ENCODE results near the gene HSPA12B.

GRCh38 chr20:3731944-3732326 is 550 bp upstream of the HSPA12B start:
- no peak for TF ChIP-seq CTCF (conservative IDR thresholded peaks at IDR 0.05; ENCODE audit: low read length)
- TF ChIP-seq EZH2phosphoT487 (IDR thresholded peaks at IDR 0.05; ENCODE audit: borderline replicate concordance, low read depth, low read length) = no peak

Data from OCI-LY7 (cell line).